GM12873 (cell line): ENCODE data around the gene KCNH6.

Source experiments
- TF ChIP-seq, protein P1 (sequence below): IDR thresholded peaks from 2 replicates; pipeline ENCODE4 v1.5.1; 2012; ENCODE audit warnings: low read depth, mild to moderate bottlenecking, moderate library complexity, low read length, control low read depth; ENCODE audit not compliant: insufficient read depth; ENCODE audit errors: missing control alignments

The KCNH6 gene

DNA sequence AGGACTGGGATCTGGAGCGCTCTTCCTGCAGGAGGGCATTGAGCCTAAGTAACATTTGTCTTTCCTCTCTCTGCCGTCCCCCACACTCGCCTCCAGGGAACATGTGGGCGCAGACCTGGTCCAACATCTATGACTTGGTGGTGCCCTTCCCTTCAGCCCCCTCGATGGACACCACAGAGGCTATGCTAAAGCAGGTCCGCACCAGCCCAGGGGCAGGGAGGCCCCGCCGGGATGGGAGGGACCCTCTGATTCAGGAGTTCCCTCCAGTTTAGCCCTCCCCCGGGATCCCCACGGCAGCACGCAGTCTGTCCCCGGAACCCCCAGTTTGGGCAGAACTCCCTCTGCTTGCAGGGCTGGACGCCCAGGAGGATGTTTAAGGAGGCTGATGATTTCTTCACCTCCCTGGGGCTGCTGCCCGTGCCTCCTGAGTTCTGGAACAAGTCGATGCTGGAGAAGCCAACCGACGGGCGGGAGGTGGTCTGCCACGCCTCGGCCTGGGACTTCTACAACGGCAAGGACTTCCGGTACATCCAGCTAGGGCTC lies 32.2 kb upstream of the KCNH6 start:
- TF ChIP-seq, protein P1, sequence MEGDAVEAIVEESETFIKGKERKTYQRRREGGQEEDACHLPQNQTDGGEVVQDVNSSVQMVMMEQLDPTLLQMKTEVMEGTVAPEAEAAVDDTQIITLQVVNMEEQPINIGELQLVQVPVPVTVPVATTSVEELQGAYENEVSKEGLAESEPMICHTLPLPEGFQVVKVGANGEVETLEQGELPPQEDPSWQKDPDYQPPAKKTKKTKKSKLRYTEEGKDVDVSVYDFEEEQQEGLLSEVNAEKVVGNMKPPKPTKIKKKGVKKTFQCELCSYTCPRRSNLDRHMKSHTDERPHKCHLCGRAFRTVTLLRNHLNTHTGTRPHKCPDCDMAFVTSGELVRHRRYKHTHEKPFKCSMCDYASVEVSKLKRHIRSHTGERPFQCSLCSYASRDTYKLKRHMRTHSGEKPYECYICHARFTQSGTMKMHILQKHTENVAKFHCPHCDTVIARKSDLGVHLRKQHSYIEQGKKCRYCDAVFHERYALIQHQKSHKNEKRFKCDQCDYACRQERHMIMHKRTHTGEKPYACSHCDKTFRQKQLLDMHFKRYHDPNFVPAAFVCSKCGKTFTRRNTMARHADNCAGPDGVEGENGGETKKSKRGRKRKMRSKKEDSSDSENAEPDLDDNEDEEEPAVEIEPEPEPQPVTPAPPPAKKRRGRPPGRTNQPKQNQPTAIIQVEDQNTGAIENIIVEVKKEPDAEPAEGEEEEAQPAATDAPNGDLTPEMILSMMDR, result no peak

DNA sequence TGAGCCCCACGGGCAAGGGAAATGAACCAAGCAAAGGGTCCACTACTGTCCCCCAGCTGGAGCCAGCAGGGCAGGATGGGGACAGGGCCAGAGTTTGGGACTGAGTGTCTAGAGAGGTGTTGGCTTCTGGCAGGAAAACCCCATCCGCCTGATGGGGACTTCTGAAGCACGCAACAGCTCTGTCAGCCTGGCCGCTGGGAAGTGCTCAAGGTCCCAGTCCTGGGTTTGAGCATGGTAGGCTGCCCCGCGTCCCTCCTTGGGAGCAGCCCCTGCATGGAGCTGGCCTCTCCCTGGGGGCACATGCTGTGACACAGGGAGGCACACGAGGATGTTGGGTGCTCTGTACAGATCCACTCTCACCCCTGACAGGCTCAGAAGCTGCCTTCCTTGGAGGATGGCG lies 31.7 kb upstream of the KCNH6 start:
- TF ChIP-seq, protein P1, result no peak

DNA sequence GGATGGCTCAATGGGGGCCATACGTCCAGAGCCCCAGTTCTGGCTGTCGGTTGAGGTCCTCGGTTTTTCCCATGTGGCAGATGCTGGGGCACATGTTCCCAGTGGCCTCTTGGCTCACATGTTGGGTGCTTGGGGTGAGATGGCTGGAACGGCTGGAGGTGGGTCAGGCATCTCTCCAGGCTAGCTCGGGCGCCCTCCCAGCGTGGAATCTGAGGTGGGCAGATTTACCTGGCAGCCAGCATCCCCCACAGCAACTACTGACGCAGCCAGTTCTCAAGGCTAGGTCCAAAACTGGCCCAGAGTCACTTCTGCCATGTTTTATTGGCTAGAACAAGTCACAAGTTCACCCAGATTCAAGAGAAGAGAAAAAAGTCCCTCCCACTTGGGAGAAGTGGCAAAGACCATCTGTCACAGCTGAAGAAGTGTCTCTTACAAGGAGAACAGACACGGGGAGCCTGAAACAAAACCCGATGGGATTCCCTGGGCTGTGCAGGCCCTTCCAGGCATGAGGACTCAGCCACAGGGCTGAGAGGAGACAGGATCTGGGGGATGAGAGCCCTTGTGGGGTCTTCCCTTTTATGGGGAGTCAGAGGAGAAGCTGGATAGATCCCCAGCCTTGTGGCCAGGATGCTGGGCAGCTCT lies 31.1 kb upstream of the KCNH6 start:
- TF ChIP-seq, protein P1, result no peak

DNA sequence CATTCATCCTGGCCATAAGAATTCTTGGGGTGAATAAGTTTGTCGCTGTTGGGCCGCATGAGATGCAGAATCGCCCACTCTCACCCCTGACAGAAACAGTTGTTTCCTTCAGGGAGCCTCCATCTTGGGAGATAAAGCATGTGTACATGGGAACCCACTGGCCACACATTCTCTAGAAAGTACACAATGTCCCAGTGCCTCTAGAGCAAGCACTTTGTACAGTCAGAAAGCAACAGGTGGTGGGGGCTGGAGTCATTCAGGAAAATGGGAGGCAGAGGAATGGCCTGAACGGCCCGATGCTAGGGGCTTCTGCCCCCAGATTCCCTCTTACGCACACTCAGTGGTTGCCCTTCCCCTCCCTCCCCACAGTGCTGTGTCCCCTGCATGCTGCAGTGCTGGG lies 30.2 kb upstream of the KCNH6 start:
- TF ChIP-seq, protein P1, result no peak

DNA sequence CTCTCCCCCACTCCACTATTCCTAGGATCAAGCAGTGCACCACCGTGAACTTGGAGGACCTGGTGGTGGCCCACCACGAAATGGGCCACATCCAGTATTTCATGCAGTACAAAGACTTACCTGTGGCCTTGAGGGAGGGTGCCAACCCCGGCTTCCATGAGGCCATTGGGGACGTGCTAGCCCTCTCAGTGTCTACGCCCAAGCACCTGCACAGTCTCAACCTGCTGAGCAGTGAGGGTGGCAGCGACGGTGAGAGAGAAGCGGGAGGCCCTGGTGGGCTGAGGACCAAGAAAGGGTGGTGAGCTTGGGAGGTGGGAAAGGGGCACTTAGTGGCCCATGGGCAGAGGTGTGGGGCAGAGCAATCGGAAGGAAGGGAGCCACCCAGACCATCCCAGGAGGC lies 29.7 kb upstream of the KCNH6 start:
- TF ChIP-seq, protein P1, result no peak

DNA sequence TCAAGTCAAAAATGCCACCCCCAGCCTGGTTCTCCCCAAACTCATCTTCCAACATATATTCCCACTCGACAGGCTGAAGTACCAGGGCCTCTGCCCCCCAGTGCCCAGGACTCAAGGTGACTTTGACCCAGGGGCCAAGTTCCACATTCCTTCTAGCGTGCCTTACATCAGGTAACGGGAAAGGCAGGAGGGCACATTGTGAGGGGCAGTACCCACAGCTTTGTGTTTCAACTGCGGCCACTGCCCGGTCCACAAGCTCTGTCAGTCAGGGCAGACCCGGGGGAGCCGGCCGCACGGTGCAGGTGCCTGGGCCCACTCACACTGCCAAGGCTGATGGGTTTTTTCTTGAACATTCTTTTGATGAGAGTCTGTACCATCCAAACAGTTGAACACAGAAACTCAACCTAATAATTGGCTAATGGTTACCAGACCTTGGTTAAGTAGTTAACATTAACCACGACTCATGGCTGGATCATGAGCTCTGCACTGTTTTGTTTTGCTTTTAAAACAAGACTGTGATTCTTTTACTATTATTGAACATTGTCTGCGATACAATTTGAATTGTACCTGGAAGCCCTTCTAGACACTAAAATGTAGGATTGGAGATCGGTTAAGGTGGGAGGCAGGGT lies 28.7 kb upstream of the KCNH6 start:
- TF ChIP-seq, protein P1, result no peak

DNA sequence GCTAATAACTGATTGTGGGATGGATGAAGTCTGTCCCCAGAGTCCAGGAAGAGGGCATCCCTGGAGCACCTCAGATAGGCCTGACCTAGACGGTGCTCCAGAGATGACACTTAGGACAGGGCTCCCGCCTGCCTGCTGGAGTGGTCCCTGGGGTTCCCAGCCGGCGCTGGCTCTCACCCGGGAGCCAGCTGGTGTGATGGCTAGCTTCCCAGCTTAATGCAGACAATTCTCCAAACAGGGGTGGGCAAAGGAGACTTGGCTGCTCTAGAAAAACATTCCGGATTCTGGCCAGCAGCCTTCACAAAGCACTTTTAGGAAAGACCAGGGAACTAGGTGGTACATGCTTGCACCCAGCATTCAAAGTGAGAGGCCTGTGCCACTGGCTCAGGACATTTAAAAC lies 27.7 kb upstream of the KCNH6 start:
- TF ChIP-seq, protein P1, result no peak
